Colonic mucosa (tissue), 4 donors: ENCODE results near the gene DNAJC18. TPM values are rescaled to one million over a fixed set of nuclear protein-coding genes. Genes with fewer than 3 reads are reported as not detected.
"Not testable (repeated sequence)": the region's sequence is repeated elsewhere in the genome, so short reads cannot be mapped to it uniquely, and the experiment has no call there.

ENCODE experiments used
- DNase-seq: peaks from one replicate; pipeline ENCODE4 v3.0.0-alpha.2; 2020
- H3K27ac ChIP-seq: fragments of 200-600 bp; one replicate; pipeline ENCODE4 v1.8.0; 2021
- H3K27me3 ChIP-seq: fragments of 200-600 bp; one replicate; pipeline ENCODE4 v1.8.0; 2021
- H3K36me3 ChIP-seq: fragments of 200-600 bp; one replicate; pipeline ENCODE4 v1.8.0; 2021
- H3K4me1 ChIP-seq: fragments of 200-600 bp; one replicate; pipeline ENCODE4 v1.8.0; 2021; ENCODE audit warnings: mild to moderate bottlenecking
- H3K4me3 ChIP-seq: fragments of 200-600 bp; one replicate; pipeline ENCODE4 v1.8.0; 2021
- H3K9ac ChIP-seq, 2 donors: one replicate each; pipeline ENCODE4 v1.7.0; 2013; ENCODE audit warnings: control low read depth in 2 of 2, low read depth in 2 of 2, low read length in 2 of 2
- H3K9me3 ChIP-seq: fragments of 200-600 bp; one replicate; pipeline ENCODE4 v1.8.0; 2021
- intact Hi-C: fragments of 100-400 bp; cut with DNase I; formaldehyde crosslinking; loops from one replicate; pipeline ENCODE4 v1.14.1; 2022
- total RNA-seq, 2 donors: library from RNA; stranded (reverse); fragmentation: NEBNext Ultra II Directional in 1 of 2; extraction: Animal tissue kit (Norgen Biotek cat#: 25700) in 1 of 2; gene quantifications; one replicate each; pipeline ENCODE4 v1.2.1, GENCODE V29; 2021
- TF ChIP-seq, protein P1 (sequence below): fragments of 200-600 bp; IDR thresholded peaks from one replicate; pipeline ENCODE4 v1.8.0; 2022; ENCODE audit warnings: antibody characterized with exemption, mild to moderate bottlenecking
- donor health status: healthy.
- donor health status: DM: no; HTN: no; CAD: no.
- donor health status: DM: no; HTN: no; CAD: no.

The DNAJC18 gene
- total RNA-seq, 2 donors from 2014 or later = 3.6 to 5.7 TPM

- no peak overlapping the region for H3K9ac ChIP-seq
- H3K36me3 ChIP-seq = no peaks in the 10 kb centered on the region
- H3K9me3 ChIP-seq = no peaks in the 10 kb centered on the region
- no peak overlapping the region for H3K27ac ChIP-seq
- peaks cover 12% of the 10 kb centered on the region for H3K4me1 ChIP-seq
- intact Hi-C loops = no loop called here
- no peak for DNase-seq
- H3K4me3 ChIP-seq = no peak overlapping the region
- TF ChIP-seq, protein P1, sequence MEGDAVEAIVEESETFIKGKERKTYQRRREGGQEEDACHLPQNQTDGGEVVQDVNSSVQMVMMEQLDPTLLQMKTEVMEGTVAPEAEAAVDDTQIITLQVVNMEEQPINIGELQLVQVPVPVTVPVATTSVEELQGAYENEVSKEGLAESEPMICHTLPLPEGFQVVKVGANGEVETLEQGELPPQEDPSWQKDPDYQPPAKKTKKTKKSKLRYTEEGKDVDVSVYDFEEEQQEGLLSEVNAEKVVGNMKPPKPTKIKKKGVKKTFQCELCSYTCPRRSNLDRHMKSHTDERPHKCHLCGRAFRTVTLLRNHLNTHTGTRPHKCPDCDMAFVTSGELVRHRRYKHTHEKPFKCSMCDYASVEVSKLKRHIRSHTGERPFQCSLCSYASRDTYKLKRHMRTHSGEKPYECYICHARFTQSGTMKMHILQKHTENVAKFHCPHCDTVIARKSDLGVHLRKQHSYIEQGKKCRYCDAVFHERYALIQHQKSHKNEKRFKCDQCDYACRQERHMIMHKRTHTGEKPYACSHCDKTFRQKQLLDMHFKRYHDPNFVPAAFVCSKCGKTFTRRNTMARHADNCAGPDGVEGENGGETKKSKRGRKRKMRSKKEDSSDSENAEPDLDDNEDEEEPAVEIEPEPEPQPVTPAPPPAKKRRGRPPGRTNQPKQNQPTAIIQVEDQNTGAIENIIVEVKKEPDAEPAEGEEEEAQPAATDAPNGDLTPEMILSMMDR = no peak
- H3K27me3 ChIP-seq = no peaks in the 10 kb centered on the region
These were observed 24.7 kb downstream of the DNAJC18 start for GRCh38 chr5:139414581-139415130.

DNA sequence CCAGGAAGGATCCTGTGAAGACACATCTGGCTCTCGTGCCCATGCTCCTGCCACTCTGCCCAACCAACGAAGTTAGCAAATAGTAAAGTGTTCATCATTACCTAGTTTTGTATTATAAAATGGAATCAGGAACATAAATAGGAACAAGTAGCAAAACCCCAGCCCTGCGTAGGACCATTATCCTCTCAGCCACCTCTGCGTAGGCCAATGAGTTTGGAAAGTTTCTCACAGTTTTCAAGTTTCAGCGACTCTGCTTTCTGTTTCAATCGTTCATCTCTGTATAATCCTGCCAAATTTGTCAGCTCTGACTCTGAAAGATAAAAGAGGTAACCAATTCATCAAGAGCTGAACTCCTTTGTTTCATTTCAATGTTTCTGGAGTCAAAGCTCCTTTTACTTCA is 25.4 kb downstream of the DNAJC18 start:
- intact Hi-C loops = no loop called here
- Histone ChIP-seq H3K4me3 (no peak overlapping the region), H3K27ac (no peak overlapping the region), H3K4me1 (peaks cover 7% of the 10 kb centered on the region), H3K9me3 (no peaks in the 10 kb centered on the region), H3K9ac (no peak overlapping the region), H3K27me3 (no peaks in the 10 kb centered on the region), H3K36me3 (no peaks in the 10 kb centered on the region)
- TF ChIP-seq, protein P1 = no peak
- no peak for DNase-seq

- Histone ChIP-seq H3K27ac (no peak overlapping the region), H3K4me3 (no peak overlapping the region), H3K9ac (no peak overlapping the region), H3K27me3 (no peaks in the 10 kb centered on the region), H3K36me3 (no peaks in the 10 kb centered on the region), H3K4me1 (peaks cover 7% of the 10 kb centered on the region), H3K9me3 (no peaks in the 10 kb centered on the region)
- intact Hi-C loops = no loop called here
- DNase-seq = no peak
- TF ChIP-seq, protein P1 = no peak
These were observed 26.2 kb downstream of the DNAJC18 start for GRCh38 chr5:139413153-139413552.

GRCh38 chr5:139410993-139411828 is 28.1 kb downstream of the DNAJC18 start:
- H3K4me1 ChIP-seq = no peaks in the 10 kb centered on the region
- TF ChIP-seq, protein P1 = no peak
- no peaks in the 10 kb centered on the region for H3K27me3 ChIP-seq
- H3K9ac ChIP-seq = no peak overlapping the region
- intact Hi-C loops = no loop called here
- H3K9me3 ChIP-seq = no peaks in the 10 kb centered on the region
- H3K27ac ChIP-seq = no peak overlapping the region
- H3K36me3 ChIP-seq = no peaks in the 10 kb centered on the region
- DNase-seq = no peak
- no peak overlapping the region for H3K4me3 ChIP-seq

DNA sequence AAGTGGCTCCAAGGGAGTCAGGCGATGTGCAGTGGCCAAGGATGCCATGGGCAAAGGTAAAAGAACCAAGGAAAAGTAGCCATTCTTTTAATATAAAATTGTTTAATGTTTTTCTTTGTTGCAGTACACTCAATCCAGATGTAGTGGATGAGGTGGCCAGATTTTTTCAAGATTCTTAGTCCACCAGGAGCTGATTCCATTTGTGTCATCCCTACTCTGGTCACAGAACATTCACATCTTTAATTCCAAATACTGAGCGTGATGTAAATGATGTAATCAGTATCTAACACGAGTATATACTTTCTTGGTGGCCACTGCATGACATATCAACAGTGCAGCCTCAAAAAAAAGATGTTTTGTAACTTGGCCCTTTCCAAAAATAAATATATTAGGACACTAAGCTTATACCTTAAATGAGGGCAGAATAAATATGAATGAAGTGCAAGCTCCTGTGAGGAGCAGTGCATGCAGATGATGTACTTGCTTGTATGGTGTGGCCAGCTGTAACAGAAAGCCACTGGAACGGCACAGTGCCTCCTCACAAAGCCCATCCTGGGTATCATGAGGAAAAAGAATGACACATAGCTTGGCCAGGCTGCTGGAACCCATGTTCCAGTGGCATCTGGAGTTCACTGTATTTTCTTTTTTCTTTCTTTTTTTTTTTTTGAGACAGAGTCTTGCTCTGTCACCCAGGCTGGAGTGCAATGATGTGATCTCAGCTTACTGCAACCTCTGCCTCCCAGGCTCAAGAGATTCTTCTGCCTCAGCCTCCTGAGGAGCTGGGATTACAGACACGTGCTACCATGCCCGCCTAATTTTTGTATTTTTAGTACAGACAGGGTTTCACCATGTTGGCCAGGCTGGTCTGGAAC is 29.0 kb downstream of the DNAJC18 start:
- TF ChIP-seq, protein P1 = no peak
- Histone ChIP-seq H3K4me1 (no peaks in the 10 kb centered on the region), H3K27ac (no peak overlapping the region), H3K27me3 (no peaks in the 10 kb centered on the region), H3K36me3 (no peaks in the 10 kb centered on the region), H3K4me3 (no peak overlapping the region), H3K9me3 (no peaks in the 10 kb centered on the region), H3K9ac (no peak overlapping the region)
- no peak for DNase-seq
- intact Hi-C loops = no loop called here

DNA sequence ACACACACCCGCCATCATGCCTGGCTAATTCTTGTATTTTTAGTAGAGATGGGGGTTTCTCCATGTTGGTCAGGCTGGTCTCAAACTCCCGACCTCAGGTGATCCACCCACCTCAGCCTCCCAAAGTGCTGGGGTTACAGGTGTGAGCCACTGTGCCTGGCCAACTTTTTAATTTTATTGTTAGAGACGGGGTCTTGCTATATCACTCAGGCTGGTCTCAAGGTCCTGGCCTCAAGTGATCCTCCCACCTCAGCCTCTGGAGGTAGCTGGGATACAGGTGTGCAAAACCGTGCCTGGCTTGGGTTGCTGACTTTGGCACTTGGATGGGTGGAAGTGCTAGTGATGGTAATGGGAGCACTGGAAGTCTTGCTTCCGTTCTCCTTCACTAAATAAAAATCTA is 30.2 kb downstream of the DNAJC18 start:
- intact Hi-C loops, H3K9me3 ChIP-seq, DNase-seq, H3K27me3 ChIP-seq, H3K9ac ChIP-seq, H3K36me3 ChIP-seq, H3K4me1 ChIP-seq, H3K27ac ChIP-seq, H3K4me3 ChIP-seq: not testable (repeated sequence)
